NCI-H510A (cell line): Measurements from ENCODE around the gene LGMN.

ENCODE experiments used
- DNase-seq: peaks from one replicate; lab custom pipeline; 2025; lab: John Stamatoyannopoulos, UW

LGMN gene

DNA sequence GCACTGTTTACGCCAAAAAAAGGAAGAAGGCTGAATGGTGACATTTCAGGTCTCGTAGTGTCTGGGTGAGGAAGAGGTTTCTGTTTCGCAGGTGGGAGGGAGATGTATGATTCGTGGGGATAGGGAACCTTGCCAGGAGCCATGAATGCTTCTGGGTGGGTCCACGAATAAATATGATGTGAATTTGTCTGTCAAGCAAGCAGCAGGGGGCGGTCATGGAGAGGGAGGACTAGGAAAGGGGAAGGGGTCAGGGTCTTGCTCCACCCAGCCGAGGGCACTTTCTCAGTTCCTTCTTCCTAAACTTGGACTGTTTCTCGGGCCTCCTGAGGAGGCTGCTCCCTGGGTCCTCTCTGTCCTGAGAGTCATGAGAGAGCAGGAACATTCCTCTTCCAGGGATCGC, 72.5 kb downstream of the LGMN start:
- no peak for DNase-seq

DNA sequence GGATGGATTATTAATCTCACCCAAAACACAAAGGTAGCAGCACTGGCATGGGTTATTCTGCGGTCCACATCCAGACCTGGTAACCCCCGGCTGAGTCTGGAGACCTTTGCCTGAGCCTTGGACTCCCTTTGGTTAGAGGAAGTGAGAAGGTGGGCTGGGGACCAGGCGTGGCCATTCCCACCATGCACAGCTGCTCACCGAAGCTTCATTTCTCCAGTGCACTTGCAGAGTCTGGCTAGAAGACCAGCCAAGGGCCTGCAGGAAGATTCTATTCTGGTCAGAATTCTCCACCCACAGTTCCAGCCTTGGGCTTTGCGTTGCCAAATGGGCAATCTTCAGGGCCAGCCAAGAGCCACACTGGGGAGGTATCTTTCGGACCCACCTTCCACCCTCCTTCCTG, 73.0 kb downstream of the LGMN start:
- no peak for DNase-seq

DNA sequence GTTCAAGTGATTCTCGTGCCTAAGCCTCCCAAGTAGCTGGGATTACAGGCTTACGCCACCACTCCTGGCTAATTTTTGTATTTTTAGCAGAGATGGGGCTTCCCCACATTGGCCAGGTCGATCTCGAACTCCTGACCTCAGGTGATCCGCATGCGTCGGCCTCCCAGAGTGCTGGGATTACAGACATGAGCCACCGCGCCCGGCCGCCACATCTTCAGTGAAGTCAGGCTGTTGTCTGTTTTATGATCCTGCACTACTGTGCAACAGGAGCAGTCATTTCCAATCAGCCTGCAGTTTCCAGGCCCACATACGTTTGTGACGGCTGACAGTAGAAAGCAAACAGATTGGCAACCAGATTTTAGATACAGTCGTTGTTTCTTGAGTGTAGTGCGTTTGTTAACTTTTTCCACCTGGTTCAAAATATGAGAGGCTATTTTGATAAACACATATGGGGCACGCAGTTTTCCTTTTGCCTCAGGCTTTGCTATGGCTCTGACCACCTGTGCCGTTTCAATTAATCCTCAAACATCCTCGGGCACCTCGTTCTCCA, 74.8 kb downstream of the LGMN start:
- no peak for DNase-seq

- no peak for DNase-seq
Observed at GRCh38 chr14:92670643-92671366, 77.6 kb downstream of the LGMN start.

- DNase-seq, result no peak
Observed at GRCh38 chr14:92670160-92670559, 78.3 kb downstream of the LGMN start.

DNA sequence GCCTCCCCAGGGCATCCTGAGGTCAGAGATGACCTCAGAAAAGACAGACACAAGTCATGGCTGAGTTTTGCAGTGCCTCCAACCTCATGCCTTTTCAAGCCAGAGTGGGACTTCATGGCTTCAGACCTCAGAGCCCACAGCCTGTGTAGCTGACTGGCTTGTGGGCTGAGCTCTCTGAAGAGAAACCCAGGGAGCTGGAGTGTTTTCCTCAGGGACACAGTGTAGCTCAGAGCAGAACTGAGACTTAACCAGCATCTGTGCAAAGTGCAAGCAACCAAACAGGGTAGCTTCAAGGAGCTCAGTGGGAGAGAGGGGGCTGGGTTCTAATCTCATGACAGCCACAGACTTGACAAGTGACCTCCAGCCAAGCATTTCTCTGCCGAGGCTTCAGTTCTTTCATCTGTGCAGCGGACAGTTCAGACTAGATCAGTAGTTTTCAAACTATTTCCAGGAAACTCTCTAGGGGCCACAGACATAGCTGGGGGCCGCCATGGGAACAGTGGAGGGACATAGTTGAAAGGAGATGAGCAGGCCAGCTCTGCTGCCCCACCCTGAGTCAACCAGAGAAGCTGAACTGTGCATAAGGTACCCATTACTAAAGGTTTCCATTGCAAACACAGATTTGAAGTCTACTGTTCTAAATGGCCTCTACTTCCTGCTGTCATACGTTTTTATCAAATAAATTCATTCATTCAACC, 80.0 kb downstream of the LGMN start:
- no peak for DNase-seq

DNA sequence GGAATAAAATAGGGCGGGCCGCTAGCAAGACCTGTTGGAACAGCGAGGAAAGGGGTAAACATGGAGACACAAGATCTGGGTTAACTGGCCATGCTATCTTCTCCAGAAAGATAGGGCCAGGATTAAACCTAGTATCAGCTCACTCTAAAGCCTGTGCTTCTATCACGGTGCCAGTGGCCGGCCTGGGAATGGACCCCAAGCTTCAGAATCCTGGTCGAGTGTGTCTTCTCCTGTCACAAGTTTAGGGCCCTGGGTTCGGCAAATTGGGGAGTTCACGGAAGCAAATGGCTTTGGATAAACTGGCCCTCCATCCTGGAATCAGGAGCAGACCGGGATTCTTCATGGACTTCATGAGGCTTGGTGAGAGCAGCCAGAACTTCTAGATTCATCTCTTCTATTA, 82.2 kb downstream of the LGMN start:
- no peak for DNase-seq

- no peak for DNase-seq
Observed at GRCh38 chr14:92665661-92666110, 82.7 kb downstream of the LGMN start.

GRCh38 chr14:92663049-92663448, 85.4 kb downstream of the LGMN start:
- DNase-seq, result no peak

- DNase-seq, result no peak
Observed at GRCh38 chr14:92660571-92660970, 87.9 kb downstream of the LGMN start.

GRCh38 chr14:92659765-92660561, 88.5 kb downstream of the LGMN start:
- no peak for DNase-seq

- DNase-seq, result no peak
Observed at GRCh38 chr14:92658684-92659083, 89.7 kb downstream of the LGMN start.

- no peak for DNase-seq
Observed at GRCh38 chr14:92658160-92658559, 90.3 kb downstream of the LGMN start.

- DNase-seq, result no peak
Observed at GRCh38 chr14:92657457-92658142, 90.8 kb downstream of the LGMN start.

GRCh38 chr14:92656306-92657081, 91.9 kb downstream of the LGMN start:
- DNase-seq, result no peak

GRCh38 chr14:92655419-92656201, 92.8 kb downstream of the LGMN start:
- no peak for DNase-seq

DNA sequence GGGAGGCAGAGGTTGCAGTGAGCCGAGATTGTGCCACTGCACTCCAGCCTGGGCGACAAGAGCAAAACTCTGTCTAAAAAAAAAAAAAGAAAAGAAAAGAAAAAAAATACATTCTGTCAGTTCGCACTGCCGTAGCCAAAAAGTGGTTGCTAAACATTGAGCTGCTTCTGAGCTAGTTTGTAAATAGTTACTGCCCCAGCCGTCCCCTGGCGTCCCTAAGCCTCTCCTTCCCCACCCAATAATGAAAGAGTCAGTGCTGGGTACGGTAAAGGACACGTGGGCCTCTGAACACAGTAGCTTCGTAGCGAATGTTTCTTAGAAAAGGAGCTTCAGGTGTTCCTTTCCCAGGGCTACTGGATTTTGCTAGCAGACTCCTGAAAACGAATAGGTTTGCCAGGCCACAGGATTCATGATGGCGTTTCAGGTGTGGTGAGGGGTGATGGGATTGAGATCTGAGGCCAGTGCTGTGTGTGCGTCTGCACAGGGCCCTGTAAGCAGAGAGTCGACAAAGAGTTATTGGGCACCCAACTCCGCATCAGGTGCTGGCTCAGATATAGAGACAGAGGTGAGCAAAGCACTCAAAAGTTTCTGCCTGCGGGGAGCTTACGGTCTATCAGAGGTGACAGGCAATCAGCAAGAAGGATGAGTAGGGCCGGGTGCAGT, 94.1 kb downstream of the LGMN start:
- no peak for DNase-seq
